ENCODE data around the gene RHCG. TPM values are rescaled to one million over a fixed set of nuclear protein-coding genes. Genes with fewer than 3 reads are reported as not detected.
A peak's percentile ranks its signal among the peaks of the same experiment; 100 is the strongest.
"Not testable (repeated sequence)": the region's sequence is repeated elsewhere in the genome, so short reads cannot be mapped to it uniquely, and the experiment has no call there.

The RHCG gene
- total RNA-seq, 1 donor from 2014 or later, result 8.7 TPM

DNA sequence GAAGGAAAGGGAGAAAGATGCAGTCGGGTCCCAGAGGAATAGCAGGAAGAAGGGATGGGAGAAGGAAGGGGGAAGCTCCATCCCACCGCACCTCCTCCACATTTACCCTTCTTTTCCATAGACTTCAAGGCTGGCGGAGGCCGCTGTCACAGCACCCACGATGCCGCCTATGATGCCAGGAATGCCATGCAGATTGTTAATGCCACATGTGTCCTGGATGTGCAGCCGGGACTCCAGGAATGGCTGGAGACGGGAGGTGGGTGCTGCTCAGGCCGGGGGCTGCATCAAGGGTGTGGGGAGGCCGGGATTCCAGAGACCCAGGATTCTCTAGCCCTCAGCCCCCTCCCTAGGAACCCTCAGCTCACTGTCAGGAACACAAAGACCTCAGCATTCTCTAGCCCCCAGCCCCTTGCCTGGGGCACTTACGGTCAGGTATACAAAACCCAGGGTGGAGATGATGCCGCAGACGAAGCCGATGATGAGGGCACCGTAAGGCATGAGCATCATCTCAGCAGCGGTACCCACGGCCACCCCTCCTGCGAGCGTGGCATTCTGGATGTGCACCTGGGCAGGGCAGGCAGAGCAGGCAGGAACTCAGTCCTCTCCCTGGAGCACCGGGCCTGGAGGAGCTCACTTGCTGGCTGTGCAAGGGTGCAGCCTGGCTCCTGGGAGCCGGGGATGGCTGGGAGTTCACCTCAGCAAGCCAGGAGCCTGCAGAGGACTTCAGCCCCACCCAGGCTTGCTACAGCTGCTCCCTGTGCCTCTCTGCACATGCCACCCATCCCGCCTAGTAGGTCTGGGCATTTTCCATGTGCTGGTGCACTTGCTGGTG is 18.8 kb downstream of the RHCG start:
- DNase-seq (ENCODE audit: low spot score), result no peak

DNA sequence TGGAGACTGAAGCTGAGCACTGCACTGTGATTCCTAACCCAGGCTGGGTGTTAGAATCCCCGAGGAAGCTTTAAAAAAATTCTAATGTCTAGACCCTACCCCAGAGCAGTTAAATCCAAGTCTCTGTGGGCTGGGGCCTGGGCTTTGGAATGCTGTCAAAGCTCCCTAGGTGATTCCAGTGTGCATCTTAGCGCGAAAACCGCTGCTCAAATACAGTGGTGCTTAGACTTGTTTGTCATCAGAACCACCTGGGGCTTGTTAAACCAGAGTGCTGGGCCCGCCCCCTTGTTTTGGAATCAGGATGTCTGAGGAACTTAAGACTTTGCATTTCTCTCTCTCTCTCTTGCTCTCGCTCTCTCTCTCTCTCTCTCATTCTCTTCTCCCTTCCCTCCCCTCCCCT is 20.7 kb downstream of the RHCG start:
- DNase-seq (ENCODE audit: low spot score), result no peak

DNA sequence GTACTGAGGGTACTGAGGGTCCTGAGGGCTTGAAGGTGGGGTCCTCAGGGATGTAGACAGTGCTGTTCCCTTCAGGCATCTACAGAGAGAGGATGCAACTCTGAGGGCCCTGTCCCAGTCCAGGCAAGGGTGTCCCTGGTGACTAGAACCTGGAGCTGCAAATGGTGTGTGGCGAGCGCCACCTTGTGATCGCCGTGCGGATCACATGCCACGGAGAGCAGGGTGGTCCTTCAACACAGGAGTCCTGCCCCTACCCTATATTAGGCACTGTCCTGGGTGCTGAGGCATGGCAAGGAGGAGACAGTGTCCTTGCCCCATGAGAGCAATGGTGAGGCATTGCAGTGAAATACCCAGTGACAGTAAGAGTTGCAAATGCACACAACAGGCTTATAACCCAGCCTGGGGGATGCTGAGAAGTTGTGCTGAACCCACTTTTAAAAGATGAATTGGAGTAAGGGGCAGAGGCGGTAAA is 23.6 kb downstream of the RHCG start:
- DNase-seq (ENCODE audit: low spot score), result peak; percentile 18

DNA sequence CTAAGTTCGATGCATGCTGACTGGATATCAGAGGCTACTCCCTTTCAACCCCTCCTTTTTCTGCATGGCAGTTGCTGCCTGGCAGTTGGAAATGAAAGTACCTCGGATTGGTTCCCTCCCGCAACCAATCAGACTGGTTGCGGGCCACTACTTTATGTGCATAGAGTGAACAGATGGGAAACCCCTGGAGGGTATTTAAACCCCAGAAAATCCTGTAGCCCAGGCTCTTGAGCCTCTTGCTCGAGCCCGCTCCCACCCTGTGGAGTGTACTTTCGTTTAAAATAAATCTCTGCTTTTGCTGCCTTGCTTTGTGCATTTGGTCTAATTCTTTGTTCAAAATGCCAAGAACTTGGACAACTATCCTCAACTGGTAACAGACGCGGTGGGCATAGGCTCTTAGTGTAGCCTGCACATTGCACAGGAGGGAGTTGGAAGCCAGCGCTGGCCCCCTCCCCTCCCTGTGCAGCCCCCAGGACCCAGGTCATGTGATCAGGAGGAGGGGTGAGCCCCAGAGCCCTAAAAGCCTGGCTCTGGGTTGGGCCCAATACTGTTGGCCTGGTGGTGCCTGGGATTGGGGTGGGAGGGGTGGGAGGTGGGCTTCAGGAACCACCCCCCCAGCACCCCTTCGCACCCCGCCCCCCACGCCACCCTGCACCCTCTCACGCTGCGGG is 26.8 kb downstream of the RHCG start:
- DNase-seq (ENCODE audit: low spot score), result no peak

DNA sequence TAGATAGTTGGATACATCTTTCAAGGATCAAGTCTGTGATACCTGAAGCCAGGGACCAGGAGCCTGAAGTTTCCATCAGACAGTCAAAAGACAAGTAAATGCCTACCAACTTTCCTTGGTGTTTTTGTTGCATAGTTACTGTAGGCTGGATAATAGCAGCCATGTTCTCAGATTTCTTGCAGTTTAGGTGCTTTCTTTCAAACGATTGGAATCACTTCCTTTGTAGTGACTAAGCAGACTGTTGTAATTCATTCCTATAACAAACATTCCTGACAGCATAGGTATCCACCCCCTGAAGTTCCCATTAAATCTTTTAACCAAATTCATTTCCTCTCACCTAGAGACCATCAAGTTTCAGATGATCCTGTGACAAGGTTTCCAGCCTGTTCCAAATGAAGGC is 27.6 kb downstream of the RHCG start:
- not testable (repeated sequence) for DNase-seq (ENCODE audit: low spot score)

DNA sequence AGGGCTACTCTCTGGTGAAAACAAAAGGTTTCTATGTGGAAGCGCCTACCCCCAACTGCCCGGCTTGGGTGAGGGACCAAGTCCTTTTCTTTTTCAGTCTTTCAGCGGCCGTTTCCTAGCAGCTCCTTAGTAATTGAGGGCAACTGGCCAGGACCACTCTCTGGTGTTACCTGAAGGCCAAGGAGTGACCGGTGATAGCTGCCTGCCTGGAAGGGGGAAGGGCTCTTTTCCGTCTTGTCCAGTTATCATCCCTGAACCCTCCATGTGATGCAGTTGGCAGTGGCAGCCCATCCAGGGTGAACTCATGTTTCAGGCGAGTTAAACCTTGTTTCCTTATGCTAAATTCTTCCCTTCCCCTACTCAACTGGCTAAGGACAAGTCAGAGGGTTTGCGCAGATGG is 33.3 kb downstream of the RHCG start:
- no peak for DNase-seq (ENCODE audit: low spot score)

DNA sequence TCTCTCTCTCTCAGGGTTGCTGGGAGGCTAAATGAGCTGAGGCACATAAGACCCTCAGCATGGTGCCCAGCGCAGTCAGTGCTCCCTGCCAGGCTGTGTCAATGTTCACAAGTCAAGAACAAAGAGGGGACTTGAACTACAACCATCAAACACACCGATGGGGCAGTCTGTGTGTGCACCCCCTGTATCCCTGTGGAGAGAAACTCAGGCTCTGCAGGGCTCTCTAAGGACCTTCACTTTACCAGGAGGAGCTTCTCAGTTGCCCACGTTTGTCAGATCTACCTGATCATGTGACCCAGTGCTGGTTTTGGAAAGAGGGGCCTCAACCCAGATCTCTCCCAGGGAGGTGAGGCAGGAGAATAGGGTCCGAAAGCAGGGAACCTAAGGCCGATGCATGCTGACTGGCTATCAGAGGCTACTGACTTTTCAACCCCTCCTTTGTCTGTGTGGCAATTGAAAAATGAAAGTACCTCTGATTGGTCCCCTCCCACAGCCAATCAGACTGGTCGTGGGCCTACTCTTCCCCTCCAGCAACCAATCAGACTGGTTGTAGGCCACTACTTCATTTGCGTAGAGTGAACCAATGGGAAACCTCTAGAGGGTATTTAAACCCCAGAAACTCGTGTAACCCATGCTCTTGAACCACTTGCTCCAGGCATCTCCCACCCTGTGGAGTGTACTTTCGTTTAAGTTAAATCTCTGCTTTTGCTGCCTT is 34.0 kb downstream of the RHCG start:
- no peak for DNase-seq (ENCODE audit: low spot score)

DNA sequence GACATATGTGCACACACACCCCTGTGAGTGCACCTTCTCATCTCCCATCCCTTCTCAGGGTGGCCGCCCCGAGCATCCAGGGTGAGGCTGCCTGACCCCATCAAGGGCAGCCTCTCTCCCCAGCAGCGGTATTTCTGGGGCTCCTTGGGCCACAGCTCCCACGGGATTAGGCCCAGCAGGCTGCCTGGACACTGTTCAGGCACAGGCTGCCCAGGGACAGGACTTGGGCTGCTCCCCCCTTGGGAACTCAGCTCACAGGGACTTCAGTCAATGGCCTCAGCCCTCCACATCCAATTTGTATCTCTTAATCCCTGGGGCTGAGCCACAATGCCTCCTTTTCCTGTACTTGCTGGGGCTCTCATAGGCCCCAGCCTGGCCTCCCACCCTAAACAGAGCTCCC is 35.0 kb downstream of the RHCG start:
- no peak for DNase-seq (ENCODE audit: low spot score)

DNA sequence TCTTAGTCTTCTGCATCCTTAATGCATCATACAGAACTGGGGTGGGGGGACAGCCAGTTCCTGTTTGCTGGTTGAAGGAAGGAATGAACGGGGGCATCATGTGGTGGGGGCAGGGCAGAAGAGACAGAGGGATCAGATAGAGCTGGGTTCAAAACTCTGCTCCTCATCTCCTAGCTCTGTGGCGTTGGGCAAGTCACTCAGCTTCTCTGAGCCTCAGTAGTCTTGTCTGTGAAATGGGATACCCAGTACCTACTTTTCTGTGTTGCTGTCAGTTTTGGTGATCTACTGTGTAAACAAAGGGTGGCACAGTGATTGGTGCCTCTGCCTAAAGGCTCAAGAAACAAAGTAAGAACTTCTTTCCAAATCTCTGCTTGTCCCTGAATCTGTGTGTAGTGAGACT is 36.3 kb downstream of the RHCG start:
- no peak for DNase-seq (ENCODE audit: low spot score)

DNA sequence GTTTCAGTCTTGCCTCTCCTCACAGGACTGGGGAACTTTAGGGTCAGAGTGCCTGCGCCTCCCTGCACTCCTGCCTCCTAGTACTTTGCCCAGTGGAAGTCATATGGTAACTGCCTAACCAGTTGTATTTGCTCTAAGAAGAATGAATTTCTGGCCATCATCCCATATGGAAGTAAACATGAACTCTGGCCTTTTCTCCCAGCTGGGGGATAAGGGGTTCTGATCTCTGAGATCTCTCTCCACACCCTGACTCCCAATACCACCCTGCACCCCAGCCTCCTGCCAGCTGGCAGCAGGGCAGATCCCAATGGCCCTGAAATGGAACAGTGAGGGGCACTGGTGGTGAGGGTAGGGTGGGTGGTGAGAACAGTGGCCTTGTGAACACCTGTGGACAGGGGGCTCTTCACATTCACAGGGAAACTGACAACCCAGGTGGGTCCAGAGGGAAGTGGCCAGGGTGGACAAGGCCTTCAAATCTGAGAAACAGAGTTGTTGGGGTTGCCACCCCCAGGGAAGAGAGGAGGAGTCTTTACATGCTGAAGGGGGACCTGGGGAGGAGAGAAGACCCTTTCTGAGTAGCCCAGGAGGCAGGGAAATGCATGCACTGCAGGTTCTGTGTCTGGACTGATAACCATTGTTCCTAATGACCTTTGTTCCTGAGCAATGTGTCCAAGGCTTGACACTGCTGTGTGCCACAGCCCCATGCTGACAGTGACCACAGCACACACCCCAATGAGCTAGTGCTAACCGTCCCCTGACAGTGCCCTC is 36.9 kb downstream of the RHCG start:
- DNase-seq (ENCODE audit: low spot score), result no peak

DNA sequence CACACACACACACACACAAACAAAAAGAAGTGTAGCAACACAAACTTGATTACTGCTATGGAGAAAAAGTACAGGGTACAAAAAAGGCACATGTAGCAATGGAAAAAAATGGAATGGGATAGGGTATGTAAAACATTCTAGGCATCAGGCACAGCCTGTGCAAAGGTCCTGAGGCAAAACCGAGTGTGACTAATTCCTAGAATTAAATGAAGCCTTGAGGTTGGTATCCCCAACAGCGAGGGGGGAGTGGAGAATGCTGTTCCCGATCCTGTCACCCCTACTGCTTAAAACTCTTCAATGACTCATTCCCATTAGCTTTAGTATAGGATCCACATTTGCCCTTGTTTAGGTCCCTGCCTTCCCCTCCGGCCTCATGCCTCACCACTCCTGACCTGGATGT is 37.9 kb downstream of the RHCG start:
- no peak for DNase-seq (ENCODE audit: low spot score)

DNA sequence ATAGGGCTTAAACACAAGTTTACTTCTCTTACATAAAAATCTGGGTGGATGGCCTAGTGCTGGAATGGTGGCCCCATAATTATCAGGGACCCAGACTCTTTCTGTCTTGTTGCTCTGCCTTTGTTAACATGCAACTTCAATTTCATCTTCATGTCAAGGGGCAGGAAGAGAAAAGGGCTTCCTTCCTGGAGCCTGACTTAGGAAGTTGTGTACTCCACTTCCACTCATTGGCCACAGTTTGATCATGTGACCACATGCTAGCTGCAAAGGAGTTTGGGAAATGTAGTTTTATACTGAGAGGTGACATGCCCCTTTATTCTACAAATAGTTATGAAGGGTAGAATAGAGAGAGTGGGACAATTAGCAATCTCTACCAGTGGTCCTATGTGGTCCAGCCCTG is 39.3 kb downstream of the RHCG start:
- DNase-seq (ENCODE audit: low spot score), result no peak

DNA sequence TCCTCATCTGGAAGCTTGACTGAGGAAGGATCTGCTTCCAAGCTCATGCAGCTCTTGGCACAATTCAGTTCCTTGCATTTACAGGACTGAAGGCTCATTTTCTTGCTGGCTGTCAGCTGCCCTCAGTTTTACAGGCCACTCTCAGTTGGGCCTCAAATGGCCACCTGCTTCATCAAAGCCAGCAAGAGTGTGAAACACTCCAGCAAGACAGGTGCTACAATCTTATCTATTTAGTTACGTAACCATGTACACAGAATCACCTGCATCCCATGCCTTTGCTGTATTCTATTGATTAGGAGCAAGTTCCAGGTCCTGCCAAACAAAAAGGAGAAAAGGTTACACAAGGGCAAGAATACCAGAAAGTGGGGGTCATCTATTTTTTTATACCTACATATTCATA is 40.8 kb downstream of the RHCG start:
- DNase-seq (ENCODE audit: low spot score), result no peak

DNA sequence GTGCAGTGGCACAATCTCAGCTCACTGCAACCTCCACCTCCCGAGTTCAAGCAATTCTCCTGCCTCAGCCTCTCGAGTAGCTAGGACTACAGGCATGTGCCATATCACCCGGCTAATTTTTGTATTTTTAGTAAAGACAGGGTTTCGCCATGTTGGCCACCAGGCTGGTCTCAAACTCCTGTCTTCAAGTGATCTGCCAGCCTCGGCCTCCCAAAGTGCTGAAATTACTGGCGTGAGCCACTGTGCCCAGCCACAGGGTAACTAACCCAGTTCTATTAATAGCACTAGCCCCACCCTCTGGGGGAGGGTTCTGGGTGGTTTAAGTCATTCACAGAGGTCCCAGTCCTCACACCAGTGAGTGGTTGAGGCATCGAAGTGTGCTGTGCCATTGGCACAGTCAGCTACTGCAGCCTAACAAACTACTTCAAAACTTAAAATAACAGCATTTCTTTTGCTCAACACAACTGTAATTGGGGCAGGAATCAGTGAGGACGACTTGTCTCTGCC is 44.0 kb downstream of the RHCG start:
- no peak for DNase-seq (ENCODE audit: low spot score)

DNA sequence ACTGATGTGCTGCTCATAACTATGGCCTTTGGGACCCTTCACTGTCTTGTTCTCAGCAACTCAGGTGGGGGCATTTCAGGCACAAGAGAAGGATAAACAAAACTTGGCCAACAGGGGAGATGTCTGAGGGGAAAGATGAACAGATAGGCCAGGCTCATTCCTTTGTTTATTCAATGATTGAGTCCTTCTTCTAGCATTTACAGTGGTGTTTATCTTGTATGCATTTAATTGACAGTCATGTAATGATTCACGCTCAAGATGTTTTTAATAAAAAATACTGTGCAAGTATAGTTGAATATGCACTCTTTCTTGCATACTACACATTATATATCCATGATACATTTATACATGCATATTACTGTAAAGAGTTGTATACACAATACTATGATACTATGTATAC is 44.5 kb downstream of the RHCG start:
- no peak for DNase-seq (ENCODE audit: low spot score)

DNA sequence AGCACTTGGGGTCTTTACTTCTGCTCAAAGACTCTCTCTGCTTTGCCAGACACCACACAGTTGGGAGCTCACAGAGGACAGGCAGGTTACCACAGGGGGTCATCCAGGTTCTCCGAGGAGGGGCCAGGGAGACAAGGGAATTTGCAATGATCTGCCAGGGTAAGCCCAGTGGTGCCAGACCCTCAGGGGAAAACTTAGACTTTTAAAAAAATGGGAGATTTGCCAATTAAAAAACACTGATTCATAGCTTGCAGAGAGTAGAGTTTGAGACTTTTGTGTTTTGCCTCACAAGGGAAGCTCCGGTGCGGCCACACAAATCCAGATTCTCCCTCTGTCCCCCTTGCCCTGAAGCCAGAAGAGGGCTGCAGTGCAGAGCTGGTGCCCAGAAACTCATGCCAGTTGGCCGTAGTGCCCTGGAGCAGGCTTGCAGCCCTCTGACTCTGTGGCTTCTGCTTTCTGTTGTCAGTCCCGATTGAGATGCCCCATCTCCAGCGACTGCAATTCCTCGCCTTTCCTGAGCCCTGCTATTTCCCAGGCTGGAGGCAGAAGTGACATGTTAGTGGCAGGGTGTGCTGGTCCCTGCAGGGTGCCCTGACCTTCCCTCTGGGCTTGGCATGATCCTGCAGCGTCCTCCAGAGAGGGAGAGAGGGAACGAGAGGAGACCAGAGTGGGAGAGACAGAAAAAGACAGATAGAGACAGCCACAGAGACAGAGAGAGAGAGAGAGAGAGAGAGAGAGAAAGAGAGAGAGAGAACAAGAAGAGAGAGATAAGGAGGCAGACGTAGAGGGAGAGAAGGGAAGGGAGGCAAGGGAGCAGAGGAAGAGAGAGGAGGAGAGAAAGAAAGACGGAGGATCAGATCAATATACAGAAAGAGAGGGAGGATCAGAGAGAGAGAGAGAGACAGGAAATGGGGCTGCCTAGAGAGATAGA is 46.0 kb downstream of the RHCG start:
- DNase-seq (ENCODE audit: low spot score), result no peak

DNA sequence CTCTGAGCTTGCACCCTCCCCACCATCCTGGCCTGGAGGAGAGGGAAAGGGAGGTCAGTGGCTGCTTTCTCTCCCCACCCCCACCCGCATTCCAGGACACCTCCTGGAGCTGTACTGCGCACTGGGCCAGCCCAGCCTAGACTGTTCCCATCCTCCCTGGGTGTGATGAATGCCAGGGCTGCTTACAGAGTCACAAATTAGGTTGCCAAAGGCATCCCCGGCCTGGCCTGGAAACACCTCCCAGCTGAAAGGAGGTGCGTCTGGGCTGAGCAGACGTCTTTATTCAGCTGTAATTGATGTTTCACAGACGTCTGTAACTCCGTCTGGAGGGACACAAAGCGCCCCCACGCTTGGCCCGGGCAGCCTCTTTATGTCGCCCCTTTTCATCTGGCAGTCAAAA is 47.6 kb downstream of the RHCG start:
- peak; percentile 33 for DNase-seq (ENCODE audit: low spot score)

DNA sequence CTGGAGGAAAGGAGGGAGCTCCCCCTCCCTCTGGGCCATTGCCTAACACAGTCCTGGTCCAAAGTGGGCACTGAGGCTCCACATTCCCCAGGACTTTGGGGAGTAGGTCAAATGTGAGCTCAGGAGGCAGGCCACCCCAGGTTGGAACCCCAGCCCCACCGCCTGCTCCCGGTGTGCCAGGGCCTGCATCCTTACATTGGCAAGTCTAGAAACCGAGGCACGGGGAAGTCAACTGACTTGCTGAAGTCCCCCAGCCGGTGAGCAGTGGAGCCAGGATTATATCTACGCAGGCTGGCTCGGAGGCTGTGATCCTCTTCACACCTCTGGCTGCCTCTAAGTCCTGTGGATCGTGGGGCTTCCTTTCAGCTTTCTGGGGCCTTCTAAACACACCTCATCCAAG is 48.7 kb downstream of the RHCG start:
- no peak for DNase-seq (ENCODE audit: low spot score)

DNA sequence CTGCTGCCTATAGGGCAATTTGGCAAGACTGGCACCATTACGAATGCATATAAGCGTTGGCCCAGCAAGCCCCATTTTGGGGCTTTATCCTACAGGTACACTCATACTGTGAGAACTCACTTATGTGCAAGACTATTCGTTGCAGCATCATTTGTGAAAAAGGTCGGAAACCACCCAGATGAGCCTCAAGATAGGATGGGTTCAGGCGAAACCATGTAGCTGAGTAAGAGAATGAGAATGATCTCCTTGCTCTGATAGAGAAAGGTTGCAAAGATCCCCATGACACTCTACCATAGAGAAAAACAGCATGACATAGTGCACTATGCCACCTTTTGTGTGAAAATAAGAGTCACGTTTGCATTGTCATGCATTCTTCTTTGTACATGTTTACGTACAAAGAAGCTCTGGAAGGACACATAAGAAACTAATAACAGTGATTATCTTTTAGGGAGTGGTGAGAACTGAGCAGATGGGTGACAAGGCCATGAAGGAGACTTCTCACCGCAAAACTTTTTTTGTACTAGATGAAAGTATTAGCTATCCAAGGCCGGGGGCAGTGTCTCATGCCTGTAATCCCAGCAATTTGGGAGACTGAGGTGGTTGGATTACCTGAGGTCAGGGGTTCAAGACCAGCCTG is 50.0 kb downstream of the RHCG start:
- no peak for DNase-seq (ENCODE audit: low spot score)

DNA sequence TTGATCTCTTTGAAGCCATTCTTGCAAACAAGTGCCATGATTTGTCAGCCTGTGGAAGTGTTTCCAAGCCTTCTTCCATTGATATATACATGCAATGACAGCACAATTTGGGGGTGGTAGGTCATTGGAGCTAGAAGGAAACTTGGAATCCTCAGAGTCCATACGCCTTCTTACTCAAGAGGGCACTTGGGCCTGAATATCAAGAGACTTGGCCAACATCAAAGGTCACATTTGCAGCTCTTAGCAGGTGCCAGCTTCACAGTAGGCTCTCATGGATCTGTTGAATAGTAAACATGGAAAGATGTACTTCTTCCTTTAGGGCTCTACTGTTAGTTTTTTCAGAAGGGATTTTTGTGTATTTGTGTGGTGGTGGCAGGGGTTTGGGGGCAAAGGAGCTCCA is 50.9 kb downstream of the RHCG start:
- no peak for DNase-seq (ENCODE audit: low spot score)
